Measurements from ENCODE around the gene EVI5. TPM values are rescaled to one million over a fixed set of nuclear protein-coding genes. Genes with fewer than 3 reads are reported as not detected.
"Not testable (repeated sequence)": the region's sequence is repeated elsewhere in the genome, so short reads cannot be mapped to it uniquely, and the experiment has no call there.

EVI5 gene
- total and polyA plus RNA-seq, 8 donors = 1.8 to 200 (median 52.0) TPM

GRCh38 chr1:92538413-92539061, 246.4 kb downstream of the EVI5 start:
- 77 to 86% (median 83%) methylated on average over 2 of the region's 2 CpGs for WGBS, 5 donors
- H3K27ac ChIP-seq = no peak overlapping the region

GRCh38 chr1:92538048-92538412, 246.9 kb downstream of the EVI5 start:
- intact Hi-C loops (cut with DNase I; ENCODE audit: low total_unique reads) = no loop called here
- no peaks in the 10 kb centered on the region for H3K27me3 ChIP-seq
- H3K36me3 ChIP-seq = no peaks in the 10 kb centered on the region
- no peaks in the 10 kb centered on the region for H3K9me3 ChIP-seq
- TF ChIP-seq POLR2AphosphoS5 (IDR thresholded peaks at IDR 0.05) (no peak), CTCF (IDR thresholded peaks at IDR 0.05) (no peak), EP300 (IDR thresholded peaks at IDR 0.05) (no peak), POLR2A (IDR thresholded peaks at IDR 0.05) (no peak)
- peak in 1 of 2 donors; percentile 7 for DNase-seq
- no peak overlapping the region for H3K4me3 ChIP-seq
- WGBS, 5 donors = 19 to 34% (median 25%) methylated on average over 2 of the region's 2 CpGs
- H3K27ac ChIP-seq = peak overlapping the region in 1 of 5 donors; percentile 22
- H3K4me1 ChIP-seq = peaks cover 4 to 23% (median 6%) of the 10 kb centered on the region in 4 donors

More at GRCh38 chr1:92538413-92539061, 246.4 kb downstream of the EVI5 start:
- Histone ChIP-seq H3K27me3 (no peaks in the 10 kb centered on the region), H3K36me3 (no peaks in the 10 kb centered on the region), H3K9me3 (no peaks in the 10 kb centered on the region), H3K4me3 (no peak overlapping the region), H3K4me1 (peaks cover 4 to 23% (median 4%) of the 10 kb centered on the region in 4 donors)
- intact Hi-C loops (cut with DNase I; ENCODE audit: low total_unique reads) = no loop called here
- TF ChIP-seq CTCF (IDR thresholded peaks at IDR 0.05) (no peak), POLR2A (IDR thresholded peaks at IDR 0.05) (no peak), EP300 (IDR thresholded peaks at IDR 0.05) (no peak), POLR2AphosphoS5 (IDR thresholded peaks at IDR 0.05) (no peak)
- no peak for DNase-seq

- TF ChIP-seq POLR2AphosphoS5 (IDR thresholded peaks at IDR 0.05) (no peak), EP300 (IDR thresholded peaks at IDR 0.05) (no peak), CTCF (IDR thresholded peaks at IDR 0.05) (no peak), POLR2A (IDR thresholded peaks at IDR 0.05) (no peak)
- Histone ChIP-seq H3K27ac (peak overlapping the region in 1 of 5 donors; percentile 22), H3K9me3 (no peaks in the 10 kb centered on the region), H3K27me3 (no peaks in the 10 kb centered on the region), H3K4me3 (no peak overlapping the region), H3K4me1 (peaks cover 4 to 23% (median 6%) of the 10 kb centered on the region in 4 donors), H3K36me3 (no peaks in the 10 kb centered on the region)
- intact Hi-C loops (cut with DNase I; ENCODE audit: low total_unique reads) = no loop called here
- DNase-seq = peak in 1 of 2 donors; percentile 38
- 14 to 31% (median 25%) methylated on average over 2 of the region's 2 CpGs for WGBS, 5 donors
These were observed 247.7 kb downstream of the EVI5 start for GRCh38 chr1:92536980-92537884.

GRCh38 chr1:92536211-92536979, 248.5 kb downstream of the EVI5 start:
- H3K9me3 ChIP-seq = no peaks in the 10 kb centered on the region
- 84 to 90% (median 86%) methylated on average over 5 of the region's 5 CpGs for WGBS, 5 donors
- no peak for TF ChIP-seq POLR2AphosphoS5 (IDR thresholded peaks at IDR 0.05)
- TF ChIP-seq POLR2A (IDR thresholded peaks at IDR 0.05) = no peak
- TF ChIP-seq CTCF (IDR thresholded peaks at IDR 0.05) = no peak
- no peak for TF ChIP-seq EP300 (IDR thresholded peaks at IDR 0.05)
- H3K27ac ChIP-seq = no peak overlapping the region
- peaks cover 4 to 23% (median 6%) of the 10 kb centered on the region in 4 donors for H3K4me1 ChIP-seq
- intact Hi-C loops (cut with DNase I; ENCODE audit: low total_unique reads) = no loop called here
- no peaks in the 10 kb centered on the region for H3K27me3 ChIP-seq
- DNase-seq = no peak
- no peak overlapping the region for H3K4me3 ChIP-seq
- no peaks in the 10 kb centered on the region for H3K36me3 ChIP-seq

- WGBS, 5 donors = 88 to 92% (median 91%) methylated on average over 4 of the region's 4 CpGs
These were observed 252.5 kb downstream of the EVI5 start for GRCh38 chr1:92532371-92532770.

GRCh38 chr1:92531939-92532338, 253.0 kb downstream of the EVI5 start:
- H3K4me1 ChIP-seq; H3K36me3 ChIP-seq; H3K4me3 ChIP-seq; intact Hi-C loops (cut with DNase I; ENCODE audit: low total_unique reads); DNase-seq; H3K27ac ChIP-seq; H3K9me3 ChIP-seq; H3K27me3 ChIP-seq: not testable (repeated sequence)
- WGBS, 5 donors = 85 to 89% (median 87%) methylated on average over 3 of the region's 3 CpGs

More at GRCh38 chr1:92532371-92532770, 252.5 kb downstream of the EVI5 start:
- H3K9me3 ChIP-seq; intact Hi-C loops (cut with DNase I; ENCODE audit: low total_unique reads); H3K36me3 ChIP-seq; DNase-seq; H3K4me3 ChIP-seq; H3K4me1 ChIP-seq; H3K27me3 ChIP-seq; H3K27ac ChIP-seq: not testable (repeated sequence)
